HG03342 (cell line): ENCODE data around the gene ALK.

ENCODE experiments used
- ATAC-seq: cut with Tn5 transposase; IDR thresholded peaks from one replicate; pipeline ENCODE4 v1.9.1; 2021; ENCODE audit warnings: mild to moderate bottlenecking, moderate library complexity; ENCODE audit not compliant: unreplicated experiment

Gene ALK

DNA sequence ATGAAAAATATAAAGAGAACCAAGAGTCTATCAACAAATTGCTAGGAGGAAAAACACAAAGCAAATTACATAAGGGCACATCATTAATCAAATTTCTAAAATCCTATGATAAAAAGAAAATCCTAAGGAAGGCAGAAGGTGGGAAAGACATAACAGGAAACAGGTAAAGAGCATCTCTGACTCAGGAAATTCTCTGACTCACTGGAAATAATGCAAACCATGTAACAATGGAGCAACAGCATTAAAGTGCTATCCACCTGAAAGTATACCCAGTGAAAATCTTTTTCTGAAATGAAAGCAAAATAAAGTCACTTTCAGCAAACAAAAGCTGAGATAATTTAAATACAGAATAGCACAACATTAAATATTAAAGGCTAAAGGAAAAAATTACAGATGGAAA, 10.9 kb downstream of the ALK start:
- ATAC-seq: no peak

DNA sequence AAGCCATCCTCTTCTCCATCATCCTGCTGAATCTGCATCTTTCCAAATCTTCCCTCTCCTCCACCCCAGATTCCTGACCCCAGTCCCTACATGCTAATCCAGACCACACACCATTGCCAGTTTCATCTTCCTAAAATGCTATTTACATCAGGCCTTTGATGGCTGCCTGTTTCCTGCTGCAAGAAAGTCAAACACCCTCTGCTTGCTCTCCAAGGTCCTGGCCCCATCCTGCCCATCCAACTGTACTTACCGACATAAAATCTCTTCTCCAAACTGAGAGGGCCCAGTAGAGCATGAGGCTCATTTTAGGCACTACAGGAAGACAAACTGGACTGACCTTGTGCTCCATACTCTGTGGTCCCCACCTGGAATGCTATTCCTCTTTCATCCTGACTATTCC, 19.0 kb downstream of the ALK start:
- ATAC-seq: no peak

DNA sequence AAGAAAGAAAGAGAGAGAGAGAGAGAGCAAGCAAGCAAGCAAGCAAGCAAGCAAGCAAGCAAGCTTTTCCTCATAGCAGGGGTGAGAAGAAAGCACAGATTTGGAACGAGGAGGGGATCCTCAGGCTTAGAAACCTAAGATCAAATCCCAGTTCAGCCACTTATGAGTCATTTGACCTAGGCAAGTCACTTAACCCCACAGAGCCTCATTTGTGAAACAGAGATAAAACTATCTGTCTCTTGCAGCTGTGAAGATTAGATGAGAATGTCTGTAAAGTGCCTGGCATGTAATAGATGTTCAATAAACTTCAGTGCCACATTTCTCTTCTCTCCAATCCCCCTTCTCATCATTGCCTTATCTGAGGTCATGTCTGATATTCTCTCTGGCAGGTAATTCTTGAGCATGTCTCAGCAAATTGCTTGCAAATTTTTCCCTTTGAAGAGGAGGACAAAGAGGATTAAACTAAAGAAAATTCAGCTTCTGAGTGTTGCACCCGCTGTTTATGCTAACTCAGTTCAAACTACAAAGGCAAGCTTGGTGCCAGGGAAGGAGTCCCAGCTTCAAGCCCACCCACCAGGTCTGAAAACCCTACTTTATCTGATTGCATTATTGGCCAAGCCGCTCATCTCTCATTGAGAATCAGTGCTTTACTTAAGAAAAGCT, 20.3 kb downstream of the ALK start:
- ATAC-seq: no peak

GRCh38 chr2:29898999-29899398, 22.4 kb downstream of the ALK start:
- ATAC-seq: no peak

- ATAC-seq: no peak
Measured at GRCh38 chr2:29894822-29895614, 26.4 kb downstream of the ALK start.

- ATAC-seq: no peak
Measured at GRCh38 chr2:29892585-29893259, 28.7 kb downstream of the ALK start.

- ATAC-seq: no peak
Measured at GRCh38 chr2:29881089-29881730, 40.2 kb downstream of the ALK start.

GRCh38 chr2:29880084-29880483, 41.3 kb downstream of the ALK start:
- ATAC-seq: no peak

GRCh38 chr2:29879456-29879855, 41.9 kb downstream of the ALK start:
- ATAC-seq: no peak

DNA sequence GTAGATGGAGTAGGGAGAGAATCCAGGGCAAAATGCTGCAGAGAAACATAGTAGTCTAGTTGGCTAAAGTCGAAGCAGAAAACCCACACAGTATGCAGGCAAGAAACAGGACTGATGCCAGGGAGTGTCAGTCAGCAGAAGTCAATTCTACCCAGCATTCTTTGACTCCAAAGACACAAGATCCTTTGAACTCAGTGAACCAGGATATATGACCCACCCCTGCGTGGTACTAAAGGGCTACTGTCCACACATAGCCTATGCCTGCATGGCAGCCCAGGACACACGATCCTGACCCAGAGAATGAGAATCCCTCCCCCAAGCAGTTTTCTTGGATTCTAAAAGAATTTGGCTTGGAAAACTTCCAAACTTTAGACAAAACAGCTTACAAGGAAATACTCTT, 42.5 kb downstream of the ALK start:
- ATAC-seq: no peak

DNA sequence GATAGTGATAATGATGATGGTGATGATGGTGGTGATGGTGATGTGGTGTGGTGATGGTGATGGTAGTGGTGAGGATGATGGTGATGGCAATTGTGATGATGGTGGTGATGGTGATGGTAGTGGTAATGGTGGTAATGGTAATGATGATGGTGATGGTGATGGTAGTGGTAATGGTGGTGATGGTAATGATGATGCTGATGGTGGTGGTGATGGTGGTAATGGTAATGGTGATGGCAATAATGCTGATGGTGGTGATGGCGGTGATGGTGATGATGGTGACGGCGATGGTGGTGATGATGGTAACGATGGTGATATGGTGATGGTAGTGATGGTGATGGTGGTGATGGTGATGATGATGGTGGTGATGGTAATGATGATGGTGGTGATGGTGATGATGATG, 45.0 kb downstream of the ALK start:
- ATAC-seq: no peak

GRCh38 chr2:29874745-29875144, 46.6 kb downstream of the ALK start:
- no peak for ATAC-seq

GRCh38 chr2:29872870-29873269, 48.5 kb downstream of the ALK start:
- ATAC-seq: no peak

DNA sequence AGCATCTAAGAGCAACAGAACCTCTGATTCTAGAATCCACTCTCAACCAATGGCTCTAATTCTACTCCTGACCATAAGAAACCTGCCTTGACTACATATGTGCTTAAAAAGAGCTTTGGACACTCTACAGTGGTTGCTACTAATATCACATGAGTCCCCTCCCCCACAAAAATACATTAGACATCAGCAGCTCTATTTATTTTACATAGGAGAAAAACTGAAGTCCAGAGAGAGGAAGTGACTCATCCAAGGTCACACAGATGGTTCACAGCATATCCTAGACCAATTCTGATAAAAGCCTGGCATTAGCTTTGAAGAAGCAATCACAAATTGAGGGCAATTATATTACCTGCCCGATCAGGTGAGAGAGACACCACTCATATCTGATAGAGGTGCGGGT, 49.8 kb downstream of the ALK start:
- no peak for ATAC-seq

GRCh38 chr2:29865512-29865911, 55.9 kb downstream of the ALK start:
- ATAC-seq: no peak

- no peak for ATAC-seq
Measured at GRCh38 chr2:29864988-29865387, 56.4 kb downstream of the ALK start.

DNA sequence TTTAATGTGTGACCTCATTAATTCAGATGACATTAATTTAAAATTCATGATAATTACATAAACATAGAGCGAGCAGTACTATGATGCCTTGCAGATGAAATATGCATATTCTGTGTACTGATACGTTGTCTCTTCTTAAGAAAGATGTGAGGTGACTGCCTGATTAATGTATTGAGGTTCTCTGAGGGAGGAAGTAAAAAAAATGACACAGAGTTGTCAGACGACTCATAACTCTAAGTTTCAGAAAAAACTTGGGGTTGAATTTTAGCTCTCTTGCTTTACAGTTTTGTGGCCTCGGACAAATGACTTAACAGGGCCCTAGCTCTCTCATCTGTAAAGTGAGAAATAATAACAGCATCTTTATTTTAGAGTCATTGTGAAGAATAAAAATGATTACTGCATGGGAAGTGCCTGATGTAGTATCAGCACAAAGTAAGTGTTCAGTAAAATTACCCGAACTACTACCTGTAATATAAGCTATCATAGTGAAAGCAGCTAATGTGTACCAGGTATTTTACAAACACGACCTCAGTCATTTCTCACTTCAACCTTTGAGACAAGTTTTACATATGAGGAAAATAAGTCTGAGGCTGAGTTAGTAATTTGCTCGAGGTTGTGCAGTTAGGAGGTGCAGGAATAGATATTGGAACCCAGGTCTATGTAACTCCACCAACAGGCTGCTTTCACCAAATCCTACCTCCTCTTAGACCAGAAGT, 65.3 kb downstream of the ALK start:
- ATAC-seq: no peak

GRCh38 chr2:29850794-29851193, 70.6 kb downstream of the ALK start:
- ATAC-seq: no peak

GRCh38 chr2:29848566-29849310, 72.6 kb downstream of the ALK start:
- ATAC-seq: no peak

DNA sequence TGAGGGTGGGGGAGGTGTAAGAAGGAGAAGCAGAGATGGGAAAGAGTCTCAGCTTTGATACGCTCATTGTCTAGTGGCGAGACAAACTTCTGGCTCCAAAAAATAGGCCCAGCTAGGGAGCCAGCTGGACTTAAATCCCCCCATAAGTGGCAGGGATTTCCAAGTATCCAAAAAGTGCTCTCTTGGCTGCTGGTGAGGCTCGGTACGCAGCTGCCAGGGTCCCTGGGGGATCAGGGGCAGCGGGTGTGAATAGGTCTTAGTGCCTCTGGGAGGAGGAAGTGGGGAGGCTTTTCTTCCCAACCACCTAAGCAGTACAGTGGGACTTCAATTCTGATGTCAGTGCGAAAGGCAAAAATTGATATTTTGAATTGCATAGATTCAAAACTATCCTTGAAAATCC, 73.5 kb downstream of the ALK start:
- no peak for ATAC-seq
